ENCODE results near the gene INPPL1.

Gene INPPL1

GRCh38 chr11:72222106-72222891 is 2.3 kb upstream of the INPPL1 start:
- no peaks in the 10 kb centered on the region for H3K9me3 ChIP-seq (replicated peaks in 1 of 11)
- H3K27me3 ChIP-seq = no peaks in the 10 kb centered on the region
- peaks cover 64 to 75% (median 70%) of the 10 kb centered on the region in 10 experiments for H3K4me1 ChIP-seq
- H3K27ac ChIP-seq = peak overlapping the region; percentile 83 to 95 (median 93); a peak in 21 of 22 replicates
- H3K36me3 ChIP-seq = peaks cover 9 to 14% (median 11%) of the 10 kb centered on the region in 11 experiments; a peak in 19 of 22 replicates
- peak overlapping the region; percentile 74 to 99 (median 97) for H3K4me2 ChIP-seq
- peak overlapping the region; percentile 93 to 97 (median 95); a peak in 21 of 22 replicates for H3K9ac ChIP-seq
- H4K20me1 ChIP-seq = peaks cover 14 to 23% (median 20%) of the 10 kb centered on the region in 11 experiments
- peak overlapping the region; percentile 84 to 94 (median 89) for H3K4me3 ChIP-seq
- TF ChIP-seq Cebpa-rat (IDR thresholded peaks at IDR 0.05) = no peak

DNA sequence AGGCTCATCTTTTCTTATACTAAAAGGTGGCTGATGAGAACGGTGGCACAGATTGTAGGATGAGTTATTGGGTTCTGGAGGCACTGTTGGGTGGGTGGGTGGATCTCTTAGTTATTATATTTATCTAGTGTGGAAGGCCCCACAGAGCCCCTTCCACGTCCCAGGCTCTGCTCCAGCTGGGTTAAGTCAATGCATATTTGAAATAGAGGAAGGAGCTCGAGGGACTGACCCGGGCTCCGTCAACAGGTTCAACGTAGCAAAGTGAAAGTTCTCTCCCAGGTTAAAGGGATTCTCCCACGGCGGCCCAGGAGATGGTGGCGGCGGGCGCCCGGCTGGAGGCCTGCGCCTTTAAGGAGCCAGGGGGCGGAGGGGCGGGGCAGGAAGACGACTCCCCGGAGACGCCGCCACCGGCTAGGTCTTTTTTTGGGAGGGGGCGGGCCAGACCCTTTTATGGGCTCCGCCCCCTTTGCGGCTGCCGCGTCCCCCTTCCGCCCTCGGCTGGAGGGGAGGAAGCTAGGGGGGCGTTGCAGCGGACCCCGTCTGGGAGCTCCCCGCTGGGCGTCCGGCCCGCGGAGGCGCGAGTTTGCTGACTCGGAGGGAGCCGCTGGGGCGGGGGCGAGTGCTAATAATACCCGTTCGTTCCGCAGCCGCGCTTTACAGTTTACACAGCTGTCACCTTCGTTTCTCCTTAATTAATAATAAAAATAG is 1.5 kb upstream of the INPPL1 start:
- Histone ChIP-seq H3K4me1 (peaks cover 60 to 77% (median 70%) of the 10 kb centered on the region in 10 experiments), H3K27me3 (no peaks in the 10 kb centered on the region), H3K36me3 (peaks cover 12 to 22% (median 18%) of the 10 kb centered on the region in 11 experiments), H3K27ac (peak overlapping the region; percentile 83 to 95 (median 93)), H4K20me1 (peaks cover 21 to 31% (median 28%) of the 10 kb centered on the region in 11 experiments), H3K4me3 (peak overlapping the region; percentile 84 to 94 (median 89)), H3K9ac (peak overlapping the region; percentile 93 to 97 (median 95)), H3K9me3 (replicated peaks in 1 of 11) (no peaks in the 10 kb centered on the region), H3K4me2 (peak overlapping the region; percentile 74 to 99 (median 97))
- TF ChIP-seq Cebpa-rat (IDR thresholded peaks at IDR 0.05) = no peak

DNA sequence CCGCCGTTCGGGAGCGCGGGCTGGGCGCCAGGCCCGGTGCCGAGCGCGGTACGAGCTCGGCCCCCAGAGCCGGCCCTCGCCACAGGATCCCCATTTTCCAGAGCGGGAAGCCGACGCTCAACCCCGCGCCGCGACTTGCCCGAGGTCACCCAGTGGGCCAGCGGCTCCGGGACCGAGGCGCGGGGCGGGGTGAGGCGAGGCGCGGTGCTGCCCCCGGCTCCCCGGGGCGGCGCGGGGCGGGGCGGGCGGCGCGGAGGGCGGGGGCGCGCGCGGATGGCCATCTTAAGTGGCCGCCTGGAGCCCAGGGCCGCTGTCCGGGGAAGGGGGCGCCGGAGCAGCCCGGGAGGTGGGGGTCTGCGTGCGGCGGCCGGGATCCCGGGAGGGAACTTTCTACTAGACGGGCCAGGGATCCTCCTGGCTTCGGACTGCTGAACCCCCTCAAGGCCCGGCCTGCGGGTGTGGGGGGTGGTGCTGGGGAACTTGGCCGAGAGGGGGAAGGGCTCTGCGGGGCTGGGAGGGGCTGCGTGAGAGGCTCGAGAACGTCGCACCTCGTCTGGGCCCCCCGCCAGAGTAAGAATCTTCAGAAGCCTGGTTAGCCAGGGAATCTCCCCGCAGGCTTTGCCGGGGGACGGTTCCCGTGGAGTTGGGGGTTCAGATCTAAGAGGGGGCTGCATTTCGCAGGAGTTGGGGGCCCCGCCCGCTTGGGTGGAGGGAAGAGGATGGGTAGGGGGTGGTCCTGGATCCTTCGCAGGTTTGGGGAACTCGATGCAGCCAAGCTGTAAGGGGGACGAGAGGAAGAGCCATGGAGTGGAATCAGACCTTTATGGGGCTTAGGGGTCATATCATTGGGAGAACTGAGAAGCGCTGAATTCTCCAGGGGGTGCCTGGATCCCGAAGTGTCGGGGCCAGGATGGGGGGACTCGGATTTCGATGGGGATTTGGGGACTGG is 678 bp upstream of the INPPL1 start:
- peak overlapping the region; percentile 93 to 97 (median 95) for H3K9ac ChIP-seq
- H3K4me3 ChIP-seq = peak overlapping the region; percentile 84 to 94 (median 89)
- peak overlapping the region; percentile 83 to 95 (median 93) for H3K27ac ChIP-seq
- peaks cover 21 to 30% (median 27%) of the 10 kb centered on the region in 11 experiments for H3K36me3 ChIP-seq
- peak overlapping the region; percentile 74 to 99 (median 97) for H3K4me2 ChIP-seq
- H3K4me1 ChIP-seq = peaks cover 52 to 77% (median 63%) of the 10 kb centered on the region in 10 experiments
- no peaks in the 10 kb centered on the region for H3K27me3 ChIP-seq
- peaks cover 29 to 39% (median 35%) of the 10 kb centered on the region in 11 experiments for H4K20me1 ChIP-seq
- H3K9me3 ChIP-seq (replicated peaks in 1 of 11) = no peaks in the 10 kb centered on the region
- no peak for TF ChIP-seq Cebpa-rat (IDR thresholded peaks at IDR 0.05)

- Histone ChIP-seq H3K27ac (peak overlapping the region; percentile 83 to 95 (median 93); a peak in 21 of 22 replicates), H3K36me3 (peaks cover 37 to 46% (median 43%) of the 10 kb centered on the region in 11 experiments), H3K27me3 (no peaks in the 10 kb centered on the region), H3K4me3 (peak overlapping the region; percentile 84 to 94 (median 89)), H4K20me1 (peaks cover 35 to 55% (median 51%) of the 10 kb centered on the region in 11 experiments), H3K4me1 (peaks cover 45 to 77% (median 53%) of the 10 kb centered on the region in 10 experiments), H3K4me2 (peak overlapping the region; percentile 74 to 99 (median 97)), H3K9me3 (replicated peaks in 1 of 11) (no peaks in the 10 kb centered on the region), H3K9ac (peak overlapping the region; percentile 93 to 97 (median 95))
- no peak for TF ChIP-seq Cebpa-rat (IDR thresholded peaks at IDR 0.05)
Observed at GRCh38 chr11:72225411-72225951, 914 bp downstream of the INPPL1 start.

DNA sequence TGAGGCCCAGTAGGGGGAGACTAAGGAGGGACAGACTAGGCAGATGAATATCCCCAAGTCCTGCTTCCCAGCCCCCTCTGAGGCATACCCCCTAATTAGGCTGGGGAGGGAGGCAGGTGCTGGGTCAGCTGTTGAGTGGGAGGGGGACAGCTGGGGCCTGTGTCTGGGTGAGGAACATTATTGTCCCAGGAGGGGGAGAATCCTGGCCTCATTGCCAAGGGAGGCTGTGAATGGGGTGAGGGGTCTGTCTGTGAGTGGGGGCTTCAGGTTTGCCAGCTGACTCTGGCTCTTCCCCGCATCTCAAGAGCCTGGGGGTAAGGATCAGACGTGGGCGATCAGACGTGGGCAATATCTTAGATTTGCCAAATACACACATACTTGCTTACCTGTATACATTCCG is 2.1 kb downstream of the INPPL1 start:
- Histone ChIP-seq H3K36me3 (peaks cover 49 to 58% (median 55%) of the 10 kb centered on the region in 11 experiments), H3K4me3 (peak overlapping the region in 7 of 10 experiments; percentile 84 to 93 (median 88); a peak in 6 of 20 replicates), H3K4me1 (peaks cover 34 to 77% (median 45%) of the 10 kb centered on the region in 10 experiments), H3K27me3 (no peaks in the 10 kb centered on the region), H3K4me2 (peak overlapping the region; percentile 74 to 99 (median 97)), H4K20me1 (peaks cover 45 to 67% (median 63%) of the 10 kb centered on the region in 11 experiments), H3K9me3 (replicated peaks in 1 of 11) (no peaks in the 10 kb centered on the region), H3K9ac (peak overlapping the region; percentile 93 to 97 (median 95); a peak in 17 of 22 replicates), H3K27ac (peak overlapping the region in 5 of 11 experiments; percentile 2 to 95 (median 93); a peak in 3 of 22 replicates)
- no peak for TF ChIP-seq Cebpa-rat (IDR thresholded peaks at IDR 0.05)

- peak overlapping the region in 9 of 11 experiments; percentile 5 to 97 (median 93); a peak in 8 of 22 replicates for H3K9ac ChIP-seq
- peaks cover 45 to 76% (median 68%) of the 10 kb centered on the region in 11 experiments for H4K20me1 ChIP-seq
- no peak overlapping the region for H3K4me3 ChIP-seq
- no peaks in the 10 kb centered on the region for H3K9me3 ChIP-seq (replicated peaks in 1 of 11)
- TF ChIP-seq Cebpa-rat (IDR thresholded peaks at IDR 0.05) = no peak
- peak overlapping the region in 10 of 11 experiments; percentile 13 to 99 (median 96); a peak in 11 of 22 replicates for H3K4me2 ChIP-seq
- H3K27me3 ChIP-seq = no peaks in the 10 kb centered on the region
- peaks cover 33 to 77% (median 42%) of the 10 kb centered on the region in 10 experiments for H3K4me1 ChIP-seq
- H3K27ac ChIP-seq = 0 out of 22 replicates have a peak overlapping the region, but pooled peaks of 1 of the 11 experiments have one; percentile 9
- H3K36me3 ChIP-seq = peaks cover 57 to 67% (median 63%) of the 10 kb centered on the region in 11 experiments
Observed at GRCh38 chr11:72227316-72228228, 3.0 kb downstream of the INPPL1 start.
